Mucosa of stomach (tissue), 1 donor: ENCODE measurements around the gene HCN3.

ENCODE experiments used
- H3K27me3 ChIP-seq: one replicate; pipeline ENCODE4 v1.7.0; 2013; ENCODE audit warnings: mild to moderate bottlenecking, low read length; ENCODE audit not compliant: control insufficient read depth, insufficient read depth
- H3K36me3 ChIP-seq: one replicate; pipeline ENCODE4 v1.7.0; 2013; ENCODE audit warnings: low read length; ENCODE audit not compliant: control insufficient read depth, insufficient read depth
- H3K4me1 ChIP-seq: one replicate; pipeline ENCODE4 v1.7.0; 2013; ENCODE audit warnings: mild to moderate bottlenecking, low read length; ENCODE audit not compliant: control insufficient read depth, insufficient read depth
- H3K4me3 ChIP-seq: one replicate; pipeline ENCODE4 v1.7.0; 2013; ENCODE audit warnings: low read length
- H3K9ac ChIP-seq: one replicate; pipeline ENCODE4 v1.7.0; 2013; ENCODE audit warnings: mild to moderate bottlenecking, low read length, moderate library complexity
- H3K9me3 ChIP-seq: one replicate; pipeline ENCODE4 v1.7.0; 2013; ENCODE audit warnings: mild to moderate bottlenecking, low read length, moderate library complexity; ENCODE audit not compliant: control insufficient read depth
- donor health status: Pancreatic carcinoma.

The HCN3 gene

DNA sequence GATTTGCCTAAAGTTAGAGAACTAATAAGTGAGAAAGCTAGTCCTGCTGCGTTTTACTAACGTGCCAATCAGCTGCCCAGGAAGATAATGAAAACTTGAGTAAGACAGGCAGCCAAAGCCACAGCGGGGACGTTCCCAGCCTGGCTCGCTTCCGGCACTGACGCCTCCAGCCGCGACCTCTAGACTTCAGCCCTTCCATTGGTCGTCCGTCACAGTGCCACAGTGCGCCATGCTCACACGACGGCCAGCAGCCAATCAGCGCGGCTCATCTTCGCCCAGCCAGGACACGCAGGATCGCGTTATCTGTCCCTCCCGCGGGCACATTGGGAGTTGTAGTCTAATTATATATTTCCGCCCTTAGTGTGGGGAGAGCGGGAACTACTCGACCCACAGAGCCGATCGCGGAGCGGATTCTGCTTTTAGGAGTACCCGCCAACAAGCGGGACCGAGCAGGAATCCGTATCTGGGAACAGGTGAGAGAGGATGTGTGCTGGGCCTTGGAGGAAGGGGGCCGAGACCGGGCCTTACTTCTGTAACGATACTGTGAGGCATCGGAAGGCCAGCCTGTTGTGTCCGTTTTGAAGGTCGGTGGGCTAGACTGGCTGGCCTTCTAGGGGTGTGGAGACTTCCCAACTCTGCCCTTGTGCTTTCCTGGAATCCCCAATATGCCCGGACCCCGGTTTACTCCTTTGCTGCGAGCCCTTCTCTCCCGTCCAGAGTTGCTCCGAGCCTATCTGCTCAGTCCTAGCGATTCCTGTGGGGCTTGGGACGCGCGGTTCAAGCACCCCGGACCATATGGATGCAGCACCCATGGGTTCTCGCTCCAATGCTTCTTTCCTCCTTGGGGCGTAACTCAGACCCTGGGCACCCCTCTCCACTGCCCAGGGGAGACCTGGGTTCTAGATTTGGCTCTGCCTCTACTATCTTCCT, 31.5 kb downstream of the HCN3 start, which contains the start of gene FDPS:
FDPS (plus strand) TSS at position 374 of the 930 bp plus-strand sequence. CDS start 924 bp downstream, outside the sequence.
- no peaks in the 10 kb centered on the region for H3K9me3 ChIP-seq
- peak within 1 kb of the TSS; percentile 91 for H3K9ac ChIP-seq
- no peaks in the 10 kb centered on the region for H3K36me3 ChIP-seq
- H3K4me1 ChIP-seq = peaks cover 28% of the 10 kb centered on the region
- no peaks in the 10 kb centered on the region for H3K27me3 ChIP-seq
- peak within 1 kb of the TSS; percentile 96 for H3K4me3 ChIP-seq

- no peaks in the 10 kb centered on the region for H3K9me3 ChIP-seq
- H3K4me3 ChIP-seq = peak overlapping the region; percentile 96
- peaks cover 28% of the 10 kb centered on the region for H3K4me1 ChIP-seq
- H3K36me3 ChIP-seq = no peaks in the 10 kb centered on the region
- peak overlapping the region; percentile 91 for H3K9ac ChIP-seq
- H3K27me3 ChIP-seq = no peaks in the 10 kb centered on the region
Observed at GRCh38 chr1:155309423-155310021, 32.3 kb downstream of the HCN3 start.

DNA sequence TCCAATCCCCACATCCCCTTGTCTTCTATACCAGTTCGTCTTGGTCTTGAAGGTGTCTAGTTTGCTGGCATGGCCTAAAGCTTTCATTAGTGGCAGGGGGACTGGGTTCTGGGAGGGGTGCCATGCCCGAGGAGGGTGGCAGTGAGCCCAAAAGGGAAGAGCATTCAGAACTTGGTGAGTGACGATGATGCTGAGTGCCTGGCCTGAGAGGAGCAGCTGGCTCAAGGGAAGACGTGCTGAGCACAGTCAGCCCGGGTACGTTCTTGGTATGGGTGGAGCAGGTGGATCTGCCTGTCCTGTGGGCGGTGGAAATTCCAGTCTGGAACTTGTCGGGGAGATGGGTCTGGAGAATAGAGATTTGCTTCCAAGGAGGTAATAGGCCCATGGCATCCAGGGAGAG, 36.0 kb downstream of the HCN3 start:
- Histone ChIP-seq H3K27me3 (no peaks in the 10 kb centered on the region), H3K36me3 (peaks cover 5% of the 10 kb centered on the region), H3K4me3 (no peak overlapping the region), H3K9me3 (no peaks in the 10 kb centered on the region), H3K4me1 (peaks cover 20% of the 10 kb centered on the region), H3K9ac (no peak overlapping the region)

- Histone ChIP-seq H3K9ac (no peak overlapping the region), H3K4me1 (peaks cover 18% of the 10 kb centered on the region), H3K9me3 (no peaks in the 10 kb centered on the region), H3K36me3 (peaks cover 6% of the 10 kb centered on the region), H3K4me3 (no peak overlapping the region), H3K27me3 (no peaks in the 10 kb centered on the region)
Observed at GRCh38 chr1:155316922-155317321, 39.7 kb downstream of the HCN3 start.

DNA sequence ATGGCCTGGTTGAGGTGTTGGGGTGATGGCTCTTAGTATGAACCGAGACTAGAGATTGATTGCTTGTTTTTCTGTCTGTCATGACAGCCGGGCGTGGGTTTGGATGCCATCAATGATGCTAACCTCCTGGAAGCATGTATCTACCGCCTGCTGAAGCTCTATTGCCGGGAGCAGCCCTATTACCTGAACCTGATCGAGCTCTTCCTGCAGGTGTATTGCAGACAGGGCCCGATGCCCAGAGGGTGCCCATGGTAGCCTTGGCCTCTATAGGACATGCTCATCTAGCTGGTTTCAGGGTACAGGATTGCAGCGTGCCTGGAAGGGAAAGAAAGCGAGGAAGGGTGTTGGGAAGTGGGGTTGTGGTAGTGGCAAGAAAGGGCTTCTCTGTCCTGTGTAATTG, 40.8 kb downstream of the HCN3 start:
- H3K4me3 ChIP-seq = no peak overlapping the region
- H3K9ac ChIP-seq = no peak overlapping the region
- H3K9me3 ChIP-seq = no peaks in the 10 kb centered on the region
- peaks cover 21% of the 10 kb centered on the region for H3K4me1 ChIP-seq
- H3K36me3 ChIP-seq = peaks cover 6% of the 10 kb centered on the region
- H3K27me3 ChIP-seq = no peaks in the 10 kb centered on the region

DNA sequence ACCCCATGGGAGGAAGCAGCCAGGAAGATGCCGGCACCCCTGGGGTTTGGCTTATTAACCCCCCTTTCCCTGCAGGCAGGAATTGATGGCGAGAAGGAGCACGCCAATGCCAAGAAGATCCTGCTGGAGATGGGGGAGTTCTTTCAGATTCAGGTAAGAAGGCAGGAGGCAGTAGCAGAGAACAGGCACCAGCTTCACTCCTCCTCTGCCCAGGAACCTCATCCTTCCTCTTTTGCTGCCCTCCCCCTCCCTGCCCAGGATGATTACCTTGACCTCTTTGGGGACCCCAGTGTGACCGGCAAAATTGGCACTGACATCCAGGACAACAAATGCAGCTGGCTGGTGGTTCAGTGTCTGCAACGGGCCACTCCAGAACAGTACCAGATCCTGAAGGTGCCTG, 42.3 kb downstream of the HCN3 start:
- Histone ChIP-seq H3K4me3 (no peak overlapping the region), H3K36me3 (peaks cover 6% of the 10 kb centered on the region), H3K27me3 (no peaks in the 10 kb centered on the region), H3K4me1 (peaks cover 21% of the 10 kb centered on the region), H3K9ac (no peak overlapping the region), H3K9me3 (no peaks in the 10 kb centered on the region)

DNA sequence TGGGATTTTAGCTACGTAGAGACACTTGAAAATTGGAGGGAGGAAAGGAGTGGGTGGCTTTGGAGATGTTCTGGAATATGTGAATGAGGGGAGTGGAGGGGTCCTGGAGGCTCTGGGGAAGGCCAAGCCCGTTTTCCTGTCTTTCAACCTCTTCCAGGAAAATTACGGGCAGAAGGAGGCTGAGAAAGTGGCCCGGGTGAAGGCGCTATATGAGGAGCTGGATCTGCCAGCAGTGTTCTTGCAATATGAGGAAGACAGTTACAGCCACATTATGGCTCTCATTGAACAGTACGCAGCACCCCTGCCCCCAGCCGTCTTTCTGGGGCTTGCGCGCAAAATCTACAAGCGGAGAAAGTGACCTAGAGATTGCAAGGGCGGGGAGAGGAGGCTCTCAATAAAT, 43.0 kb downstream of the HCN3 start:
- H3K4me1 ChIP-seq = peaks cover 21% of the 10 kb centered on the region

GRCh38 chr1:155320661-155321617, 43.7 kb downstream of the HCN3 start, which contains the start of gene RUSC1:
TSS of gene RUSC1 (plus strand) at chr1:155320894. CDS start at chr1:155321774, 880 bp downstream.
- Histone ChIP-seq H3K9ac (peak within 1 kb of the TSS; percentile 53), H3K4me1 (peaks cover 27% of the 10 kb centered on the region), H3K9me3 (no peaks in the 10 kb centered on the region), H3K36me3 (peaks cover 6% of the 10 kb centered on the region), H3K27me3 (no peaks in the 10 kb centered on the region), H3K4me3 (no peak within 1 kb of the TSS)

More for the DNA sequence above, 43.0 kb downstream of the HCN3 start:
- H3K27me3 ChIP-seq = no peaks in the 10 kb centered on the region
- H3K9ac ChIP-seq = peak overlapping the region; percentile 53
- H3K4me3 ChIP-seq = no peak overlapping the region
- H3K9me3 ChIP-seq = no peaks in the 10 kb centered on the region
- peaks cover 6% of the 10 kb centered on the region for H3K36me3 ChIP-seq

GRCh38 chr1:155321639-155322503, 44.6 kb downstream of the HCN3 start:
- Histone ChIP-seq H3K36me3 (peaks cover 6% of the 10 kb centered on the region), H3K27me3 (no peaks in the 10 kb centered on the region), H3K9ac (no peak overlapping the region), H3K4me1 (peaks cover 29% of the 10 kb centered on the region), H3K4me3 (no peak overlapping the region), H3K9me3 (no peaks in the 10 kb centered on the region)

GRCh38 chr1:155322571-155322952, 45.3 kb downstream of the HCN3 start:
- no peak overlapping the region for H3K9ac ChIP-seq
- no peak overlapping the region for H3K4me3 ChIP-seq
- peaks cover 29% of the 10 kb centered on the region for H3K4me1 ChIP-seq
- H3K9me3 ChIP-seq = no peaks in the 10 kb centered on the region
- H3K27me3 ChIP-seq = no peaks in the 10 kb centered on the region
- peaks cover 11% of the 10 kb centered on the region for H3K36me3 ChIP-seq
